GM12878 (cell line): Measurements from ENCODE around the gene CDYL. TPM values are rescaled to one million over a fixed set of nuclear protein-coding genes. Genes with fewer than 3 reads are reported as not detected.

Experiments used
- BHLHE40 ChIP-seq, 2 experiments: fragments of 450-650 bp in 1 of 2; IDR thresholded peaks; 2 replicates each; pipeline ENCODE4 v1.6.1; 2011 to 2017; ENCODE audit warnings: low read depth in 2 of 2, borderline replicate concordance in 1 of 2, improper control_type of control experiment in 1 of 2, low read length in 1 of 2, mild to moderate bottlenecking in 1 of 2
- FOS ChIP-seq: IDR thresholded peaks from 3 replicates; pipeline ENCODE4 v1.6.1; 2011; ENCODE audit warnings: borderline replicate concordance; ENCODE audit not compliant: insufficient read length; ENCODE audit errors: extremely low read depth
- KLF5 ChIP-seq: fragments of 450-650 bp; IDR thresholded peaks from 2 replicates; pipeline ENCODE4 v1.6.1; 2014; ENCODE audit warnings: mild to moderate bottlenecking; ENCODE audit not compliant: partially characterized antibody
- LARP7 ChIP-seq: fragments of 450-650 bp; IDR thresholded peaks from 2 replicates; pipeline ENCODE4 v1.6.1; 2017; ENCODE audit warnings: mild to moderate bottlenecking
- NKRF ChIP-seq: fragments of 450-650 bp; conservative IDR thresholded peaks from 2 replicates; pipeline ENCODE4 v1.6.1; 2017; ENCODE audit warnings: mild to moderate bottlenecking, moderate library complexity
- NR2C2 ChIP-seq: IDR thresholded peaks from 2 replicates; pipeline ENCODE4 v1.6.1; 2011; ENCODE audit warnings: borderline replicate concordance, low read depth; ENCODE audit not compliant: control insufficient read depth, insufficient read length
- PAX8 ChIP-seq: fragments of 450-650 bp; IDR thresholded peaks from 2 replicates; pipeline ENCODE4 v1.6.1; 2017; ENCODE audit warnings: mild to moderate bottlenecking, moderate library complexity
- PKNOX1 ChIP-seq: fragments of 450-650 bp; IDR thresholded peaks from 2 replicates; pipeline ENCODE4 v1.6.1; 2016; ENCODE audit warnings: mild to moderate bottlenecking
- RUNX3 ChIP-seq: IDR thresholded peaks from 2 replicates; pipeline ENCODE4 v1.6.1; 2012; ENCODE audit warnings: low read length, inconsistent platforms
- ZNF687 ChIP-seq: fragments of 450-650 bp; IDR thresholded peaks from 2 replicates; pipeline ENCODE4 v1.6.1; 2017; ENCODE audit warnings: mild to moderate bottlenecking, moderate library complexity
- polyA plus RNA-seq, 11 experiments: library from polyadenylated mRNA; depleted of rRNA in 4 of 11; unstranded in 6 of 11; stranded (reverse) in 5 of 11; fragments of >200 nt; fragmentation: Nextera tagmentation in 4 of 11; fragmentation: Illumina TruSeq in 1 of 11; extraction: Ambion mirVana in 4 of 11; extraction: Trizol in 1 of 11; gene quantifications; 1 replicate in 1 of 11; 2 replicates in 10 of 11; pipeline versions ENCODE4 v1.2.1 to v1.2.3, GENCODE V29; 2011 to 2016; ENCODE audit warnings: inconsistent platforms in 2 of 11, missing spikeins in 2 of 11, low read depth in 1 of 11
- total RNA-seq, 4 experiments: library from RNA; depleted of rRNA in 3 of 4; stranded (reverse); fragments of >200 nt in 3 of 4; fragmentation: Illumina TruSeq in 1 of 4; extraction: Trizol in 1 of 4; gene quantifications; 2 replicates each; pipeline versions ENCODE4 v1.2.1 to v1.2.3, GENCODE V29; 2013 to 2021

The CDYL gene
- total and polyA plus RNA-seq, 10 of the 15 experiments (the other 5 are each of a cell fraction or from before 2014, with no cell fraction given) = 9.3 to 61.2 (median 28.5) TPM

GRCh38 chr6:4776493-4777393, 539 bp downstream of the CDYL start (continued):
- TF ChIP-seq ZNF687 (peak; percentile 50; the same call in 1 of the 2 replicates), KLF5 (no peak), PKNOX1 (peak; percentile 27; the same call in 1 of the 2 replicates), RUNX3 (peak; percentile 87), LARP7 (0 out of 2 replicates have a peak, but pooled peaks have one; percentile 33), FOS (no peak), BHLHE40 (IDR thresholded peaks at IDR 0.05; ENCODE audit: borderline replicate concordance in 1 of 2, low read depth in 2 of 2, low read length in 1 of 2) (0 out of 4 replicates have a peak, but pooled peaks have one; percentile 27 to 29), PAX8 (0 out of 2 replicates have a peak, but pooled peaks have one; percentile 40), NR2C2 (no peak), NKRF (peak; percentile 79; the same call in 1 of the 2 replicates)
